Spleen (tissue), 11 donors: Measurements from ENCODE around the gene OR51E2. TPM values are rescaled to one million over a fixed set of nuclear protein-coding genes. Genes with fewer than 3 reads are reported as not detected.

ENCODE experiments used
- DNase-seq: peaks from one replicate; pipeline ENCODE4 v3.0.0-alpha.2; 2020
- H3K27ac ChIP-seq, 8 donors: fragments of 200-600 bp; sonication (generic) in 7 of 8; 1 replicate in 4 of 8; 2 replicates in 4 of 8; pipeline versions ENCODE4 v1.5.0 to v1.8.0; 2016 to 2021; ENCODE audit warnings: inconsistent platforms in 4 of 8, mild to moderate bottlenecking in 4 of 8, moderate library complexity in 1 of 8
- H3K27me3 ChIP-seq, 7 donors: fragments of 200-600 bp; sonication (generic) in 6 of 7; replicated peaks in 1 of 7; 1 replicate in 4 of 7; 2 replicates in 3 of 7; pipeline versions ENCODE4 v1.5.0 to v1.8.0; 2016 to 2021; ENCODE audit warnings: inconsistent platforms in 3 of 7, mild to moderate bottlenecking in 1 of 7
- H3K36me3 ChIP-seq, 6 donors: fragments of 200-600 bp; sonication (generic) in 5 of 6; 1 replicate in 4 of 6; 2 replicates in 2 of 6; pipeline versions ENCODE4 v1.5.0 to v1.8.0; 2016 to 2021; ENCODE audit warnings: inconsistent platforms in 2 of 6
- H3K4me1 ChIP-seq, 6 donors: fragments of 200-600 bp; sonication (generic) in 5 of 6; 1 replicate in 3 of 6; 2 replicates in 3 of 6; pipeline versions ENCODE4 v1.5.0 to v1.8.0; 2016 to 2021; ENCODE audit warnings: inconsistent platforms in 3 of 6
- H3K4me3 ChIP-seq, 8 donors: fragments of 200-600 bp; sonication (generic) in 7 of 8; 1 replicate in 4 of 8; 2 replicates in 4 of 8; pipeline versions ENCODE4 v1.5.0 to v1.8.0; 2016 to 2021; ENCODE audit warnings: inconsistent platforms in 4 of 8, mild to moderate bottlenecking in 4 of 8, moderate library complexity in 2 of 8
- H3K9me3 ChIP-seq, 8 donors: fragments of 200-600 bp; sonication (generic) in 7 of 8; 1 replicate in 4 of 8; 2 replicates in 4 of 8; pipeline versions ENCODE4 v1.5.0 to v1.8.0; 2016 to 2021; ENCODE audit warnings: inconsistent platforms in 4 of 8
- POLR2A ChIP-seq, 3 donors: fragments of 450-650 bp; IDR thresholded peaks; one replicate each; pipeline ENCODE4 v1.5.1; 2017; ENCODE audit warnings: antibody characterized with exemption in 3 of 3, mild to moderate bottlenecking in 1 of 3
- POLR2AphosphoS5 ChIP-seq, 3 donors: sonication (generic); formaldehyde crosslinking; IDR thresholded peaks; one replicate each; pipeline ENCODE4 v1.5.1; 2017; ENCODE audit warnings: antibody characterized with exemption in 3 of 3
- WGBS, 5 donors: extraction: QIAGEN DNeasy Blood & Tissue Kit in 3 of 5; methylation state at CpG; one replicate each; pipeline versions ENCODE4 v1.1.5 to v1.1.7; 2013 to 2018; 5-methylcytosine and 5-hydroxymethylcytosine counted together
- intact Hi-C: fragments of 100-400 bp; cut with DNase I; formaldehyde crosslinking; loops from one replicate; pipeline ENCODE4 v1.15.0; 2023; ENCODE audit warnings: low total_unique reads
- polyA plus RNA-seq, 3 donors: library from polyadenylated mRNA; stranded (reverse); fragments of 200-250 nt; gene quantifications; one replicate each; pipeline ENCODE4 v1.2.1, GENCODE V29; 2013
- total RNA-seq, 7 donors: library from RNA; depleted of rRNA in 3 of 7; stranded (reverse); fragments of >200 nt in 3 of 7; fragmentation: NEBNext Ultra II Directional in 4 of 7; extraction: Animal tissue kit (Norgen Biotek cat#: 25700) in 4 of 7; gene quantifications; one replicate each; pipeline versions ENCODE4 v1.1.0 to v1.2.1, GENCODE V29; 2016 to 2021
- TF ChIP-seq, protein P1 (sequence below), 11 experiments: fragments of 200-600 bp in 7 of 11; fragments of 450-650 bp in 4 of 11; sonication (generic) in 4 of 11; IDR thresholded peaks in 8 of 11; conservative IDR thresholded peaks in 3 of 11; 1 replicate in 7 of 11; 2 replicates in 4 of 11; pipeline versions ENCODE4 v1.4.0 to v1.8.0; 2016 to 2021; ENCODE audit warnings: antibody characterized with exemption in 11 of 11, inconsistent platforms in 4 of 11, mild to moderate bottlenecking in 1 of 11
- donor health status: healthy with polysubstance abuse.
- donor health status: DM: no; HTN: no; CAD: no; lungs with moderate emphysema.
- donor health status: DM: no; HTN: no; CAD: no.
- donor health status: Bipolar disorder and iron deficiency.
- donor health status: healthy.
- donor health status: DM: no; HTN: no; CAD: no.
- donor health status: DM: yes; HTN: yes; CAD: no.

Gene OR51E2
- total and polyA plus RNA-seq, 10 donors: 0.05 to 0.09 TPM; not detected in 8

DNA sequence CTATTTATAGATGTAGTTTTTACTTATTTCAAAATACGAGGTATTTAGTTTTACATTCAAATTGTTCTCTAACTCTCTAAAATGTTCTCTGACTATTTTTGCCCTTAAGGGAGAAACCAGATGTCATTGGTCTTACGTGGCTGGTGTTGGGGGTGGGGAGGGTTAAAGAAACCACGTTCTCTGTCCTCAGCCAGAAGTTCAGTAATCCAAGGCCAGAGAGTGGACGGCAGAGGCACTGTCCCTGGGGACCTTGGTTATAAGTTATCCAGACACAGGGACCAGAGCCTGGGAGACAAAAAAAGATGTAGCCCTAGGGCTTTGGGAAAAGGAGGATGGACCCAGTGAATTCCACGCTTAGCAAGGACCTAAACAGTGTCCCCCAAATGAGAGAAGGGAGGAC, 54.6 kb downstream of the OR51E2 start:
- Histone ChIP-seq H3K4me3 (no peak overlapping the region), H3K27me3 (peaks cover 0 to 17% (median 0%) of the 10 kb centered on the region in 7 donors), H3K4me1 (no peaks in the 10 kb centered on the region), H3K9me3 (no peaks in the 10 kb centered on the region), H3K36me3 (no peaks in the 10 kb centered on the region), H3K27ac (no peak overlapping the region)
- 26 to 66% (median 39%) methylated on average over 5 of the region's 5 CpGs for WGBS, 5 donors
- DNase-seq: no peak
- TF ChIP-seq, protein P1, sequence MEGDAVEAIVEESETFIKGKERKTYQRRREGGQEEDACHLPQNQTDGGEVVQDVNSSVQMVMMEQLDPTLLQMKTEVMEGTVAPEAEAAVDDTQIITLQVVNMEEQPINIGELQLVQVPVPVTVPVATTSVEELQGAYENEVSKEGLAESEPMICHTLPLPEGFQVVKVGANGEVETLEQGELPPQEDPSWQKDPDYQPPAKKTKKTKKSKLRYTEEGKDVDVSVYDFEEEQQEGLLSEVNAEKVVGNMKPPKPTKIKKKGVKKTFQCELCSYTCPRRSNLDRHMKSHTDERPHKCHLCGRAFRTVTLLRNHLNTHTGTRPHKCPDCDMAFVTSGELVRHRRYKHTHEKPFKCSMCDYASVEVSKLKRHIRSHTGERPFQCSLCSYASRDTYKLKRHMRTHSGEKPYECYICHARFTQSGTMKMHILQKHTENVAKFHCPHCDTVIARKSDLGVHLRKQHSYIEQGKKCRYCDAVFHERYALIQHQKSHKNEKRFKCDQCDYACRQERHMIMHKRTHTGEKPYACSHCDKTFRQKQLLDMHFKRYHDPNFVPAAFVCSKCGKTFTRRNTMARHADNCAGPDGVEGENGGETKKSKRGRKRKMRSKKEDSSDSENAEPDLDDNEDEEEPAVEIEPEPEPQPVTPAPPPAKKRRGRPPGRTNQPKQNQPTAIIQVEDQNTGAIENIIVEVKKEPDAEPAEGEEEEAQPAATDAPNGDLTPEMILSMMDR (IDR thresholded peaks at IDR 0.05 in 8 of 11, conservative IDR thresholded peaks at IDR 0.05 in 3 of 11): no peak
- no peak for TF ChIP-seq POLR2A (IDR thresholded peaks at IDR 0.05)
- TF ChIP-seq POLR2AphosphoS5 (IDR thresholded peaks at IDR 0.05): no peak
- intact Hi-C loops: loop anchor here (10.0 kb wide), 1 partner anchor 372 kb away; no protein-coding TSS in a partner anchor

DNA sequence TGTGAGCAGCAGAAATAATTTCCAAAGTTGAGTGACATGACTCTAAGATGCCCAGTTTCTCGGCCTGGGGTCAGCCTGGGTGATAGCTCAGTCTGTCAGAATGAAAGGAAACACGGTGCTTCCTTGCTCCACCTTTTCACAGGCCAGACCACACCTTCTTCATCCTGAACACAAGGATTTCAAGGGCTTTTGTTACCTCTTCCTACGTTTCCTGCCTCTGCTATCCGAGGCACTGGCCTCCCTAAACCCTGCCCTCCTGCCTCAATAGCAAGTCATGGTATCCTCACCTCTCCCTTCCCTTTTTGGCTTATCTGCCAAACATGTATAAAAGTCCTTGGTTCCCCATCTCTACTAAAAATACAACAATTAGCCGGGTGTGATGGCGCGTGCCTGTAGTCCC, 55.6 kb downstream of the OR51E2 start:
- Histone ChIP-seq H3K4me3 (no peak overlapping the region), H3K4me1 (peaks cover 0 to 3% (median under 1%) of the 10 kb centered on the region in 6 donors), H3K27ac (no peak overlapping the region), H3K36me3 (no peaks in the 10 kb centered on the region), H3K9me3 (no peaks in the 10 kb centered on the region), H3K27me3 (peaks cover 0 to 21% (median 0%) of the 10 kb centered on the region in 7 donors)
- DNase-seq: no peak
- peak in 1 of 3 donors; percentile 23 for TF ChIP-seq POLR2AphosphoS5 (IDR thresholded peaks at IDR 0.05)
- TF ChIP-seq, protein P1 (IDR thresholded peaks at IDR 0.05 in 8 of 11, conservative IDR thresholded peaks at IDR 0.05 in 3 of 11): no peak
- 65 to 73% (median 67%) methylated on average over 7 of the region's 7 CpGs for WGBS, 5 donors
- intact Hi-C loops: loop anchor here (10.0 kb wide), 1 partner anchor 373 kb away; no protein-coding TSS in a partner anchor

DNA sequence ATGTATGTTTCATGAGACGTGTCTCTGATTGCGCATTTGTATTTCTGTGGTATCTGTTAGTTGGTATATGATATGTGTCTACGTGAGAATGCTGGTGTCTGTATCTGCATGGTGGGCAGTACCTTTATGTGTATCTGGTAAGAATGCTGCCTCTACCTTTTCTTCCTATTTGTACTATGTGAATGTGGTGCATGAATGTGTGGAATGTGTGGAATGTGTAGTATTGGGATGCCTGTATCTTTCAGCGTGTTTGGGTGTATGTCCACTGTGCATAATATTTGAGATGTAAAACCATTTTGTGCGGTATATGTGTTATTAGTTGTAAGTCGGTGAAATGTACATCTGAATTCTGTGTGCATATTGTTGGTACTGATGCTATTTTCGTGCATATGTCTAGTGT, 56.2 kb downstream of the OR51E2 start:
- intact Hi-C loops: loop anchor here (10.0 kb wide), 1 partner anchor 373 kb away; no protein-coding TSS in a partner anchor
- no peak overlapping the region for H3K27ac ChIP-seq
- peaks cover 0 to 7% (median 1%) of the 10 kb centered on the region in 6 donors for H3K4me1 ChIP-seq
- H3K4me3 ChIP-seq: no peak overlapping the region
- no peaks in the 10 kb centered on the region for H3K36me3 ChIP-seq
- peaks cover 0 to 24% (median 0%) of the 10 kb centered on the region in 7 donors for H3K27me3 ChIP-seq
- no peak for DNase-seq
- no peaks in the 10 kb centered on the region for H3K9me3 ChIP-seq
- TF ChIP-seq POLR2A (IDR thresholded peaks at IDR 0.05) (no peak), POLR2AphosphoS5 (IDR thresholded peaks at IDR 0.05) (no peak)
- TF ChIP-seq, protein P1 (IDR thresholded peaks at IDR 0.05 in 8 of 11, conservative IDR thresholded peaks at IDR 0.05 in 3 of 11): no peak
- 86 to 93% (median 91%) methylated on average over 7 of the region's 7 CpGs for WGBS, 5 donors

DNA sequence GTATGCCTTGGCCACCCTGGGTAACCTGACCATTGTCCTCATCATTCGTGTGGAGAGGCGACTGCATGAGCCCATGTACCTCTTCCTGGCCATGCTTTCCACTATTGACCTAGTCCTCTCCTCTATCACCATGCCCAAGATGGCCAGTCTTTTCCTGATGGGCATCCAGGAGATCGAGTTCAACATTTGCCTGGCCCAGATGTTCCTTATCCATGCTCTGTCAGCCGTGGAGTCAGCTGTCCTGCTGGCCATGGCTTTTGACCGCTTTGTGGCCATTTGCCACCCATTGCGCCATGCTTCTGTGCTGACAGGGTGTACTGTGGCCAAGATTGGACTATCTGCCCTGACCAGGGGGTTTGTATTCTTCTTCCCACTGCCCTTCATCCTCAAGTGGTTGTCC, 57.7 kb downstream of the OR51E2 start:
- no peaks in the 10 kb centered on the region for H3K9me3 ChIP-seq
- H3K4me1 ChIP-seq: peaks cover 0 to 7% (median 1%) of the 10 kb centered on the region in 6 donors
- TF ChIP-seq POLR2A (IDR thresholded peaks at IDR 0.05): no peak
- TF ChIP-seq POLR2AphosphoS5 (IDR thresholded peaks at IDR 0.05): no peak
- TF ChIP-seq, protein P1 (IDR thresholded peaks at IDR 0.05 in 8 of 11, conservative IDR thresholded peaks at IDR 0.05 in 3 of 11): no peak
- no peaks in the 10 kb centered on the region for H3K36me3 ChIP-seq
- WGBS, 5 donors: 86 to 94% (median 88%) methylated on average over 6 of the region's 6 CpGs
- H3K27ac ChIP-seq: no peak overlapping the region
- no peak for DNase-seq
- H3K4me3 ChIP-seq: no peak overlapping the region
- peaks cover 0 to 31% (median 0%) of the 10 kb centered on the region in 7 donors for H3K27me3 ChIP-seq
- intact Hi-C loops: loop anchor here (10.0 kb wide), 1 partner anchor 375 kb away; no protein-coding TSS in a partner anchor
